Activated CD4-positive, alpha-beta T cell treated with anti-CD3 and anti-CD28 coated beads, Interleukin-2, Interleukin-6, amounts not matched to agents 100 ng/mL and 50 ng/mL, durations not matched to agents 16 hours and 8 hours (primary cell): ENCODE results near the gene FRY.

Source experiments
- DNase-seq: peaks from one replicate; pipeline ENCODE4 v3.0.0-alpha.2; 2020

FRY gene

DNA sequence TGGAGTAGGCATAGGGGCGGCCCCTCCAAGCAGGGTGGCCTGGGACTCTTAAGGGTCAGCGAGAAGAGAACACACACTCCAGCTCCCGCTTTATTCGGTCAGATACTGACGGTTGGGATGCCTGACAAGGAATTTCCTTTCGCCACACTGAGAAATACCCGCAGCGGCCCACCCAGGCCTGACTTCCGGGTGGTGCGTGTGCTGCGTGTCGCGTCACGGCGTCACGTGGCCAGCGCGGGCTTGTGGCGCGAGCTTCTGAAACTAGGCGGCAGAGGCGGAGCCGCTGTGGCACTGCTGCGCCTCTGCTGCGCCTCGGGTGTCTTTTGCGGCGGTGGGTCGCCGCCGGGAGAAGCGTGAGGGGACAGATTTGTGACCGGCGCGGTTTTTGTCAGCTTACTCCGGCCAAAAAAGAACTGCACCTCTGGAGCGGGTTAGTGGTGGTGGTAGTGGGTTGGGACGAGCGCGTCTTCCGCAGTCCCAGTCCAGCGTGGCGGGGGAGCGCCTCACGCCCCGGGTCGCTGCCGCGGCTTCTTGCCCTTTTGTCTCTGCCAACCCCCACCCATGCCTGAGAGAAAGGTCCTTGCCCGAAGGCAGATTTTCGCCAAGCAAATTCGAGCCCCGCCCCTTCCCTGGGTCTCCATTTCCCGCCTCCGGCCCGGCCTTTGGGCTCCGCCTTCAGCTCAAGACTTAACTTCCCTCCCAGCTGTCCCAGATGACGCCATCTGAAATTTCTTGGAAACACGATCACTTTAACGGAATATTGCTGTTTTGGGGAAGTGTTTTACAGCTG is 283.9 kb downstream of the FRY start, which contains the start of the genes BRCA2 and ZAR1L:
Gene BRCA2 (plus strand): TSS at position 271 of the 790 bp plus-strand sequence. CDS start 953 bp downstream, outside the sequence.
Gene ZAR1L (minus strand): TSS at position 126 of the 790 bp plus-strand sequence. CDS start 3,438 bp downstream, outside the sequence.
- peak; percentile 92 for DNase-seq

GRCh38 chr13:32316028-32316339 is 284.4 kb downstream of the FRY start:
- DNase-seq: no peak

- no peak for DNase-seq
Observed at GRCh38 chr13:32316501-32316900, 284.9 kb downstream of the FRY start.

DNA sequence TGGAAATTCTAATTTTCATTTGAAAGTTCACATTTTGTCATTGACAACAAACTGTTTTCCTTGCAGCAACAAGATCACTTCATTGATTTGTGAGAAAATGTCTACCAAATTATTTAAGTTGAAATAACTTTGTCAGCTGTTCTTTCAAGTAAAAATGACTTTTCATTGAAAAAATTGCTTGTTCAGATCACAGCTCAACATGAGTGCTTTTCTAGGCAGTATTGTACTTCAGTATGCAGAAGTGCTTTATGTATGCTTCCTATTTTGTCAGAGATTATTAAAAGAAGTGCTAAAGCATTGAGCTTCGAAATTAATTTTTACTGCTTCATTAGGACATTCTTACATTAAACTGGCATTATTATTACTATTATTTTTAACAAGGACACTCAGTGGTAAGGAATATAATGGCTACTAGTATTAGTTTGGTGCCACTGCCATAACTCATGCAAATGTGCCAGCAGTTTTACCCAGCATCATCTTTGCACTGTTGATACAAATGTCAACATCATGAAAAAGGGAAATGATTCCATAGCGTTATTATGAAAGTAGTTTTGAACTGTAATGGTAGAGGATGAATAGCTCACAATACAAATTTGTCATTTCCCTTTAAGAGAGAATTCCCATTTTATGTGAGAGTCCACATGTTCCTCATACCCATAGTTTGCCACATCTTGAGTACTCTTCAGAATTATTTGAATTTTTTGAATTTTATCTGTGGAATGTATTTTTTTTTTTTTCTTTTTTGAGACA is 286.3 kb downstream of the FRY start:
- DNase-seq: no peak

DNA sequence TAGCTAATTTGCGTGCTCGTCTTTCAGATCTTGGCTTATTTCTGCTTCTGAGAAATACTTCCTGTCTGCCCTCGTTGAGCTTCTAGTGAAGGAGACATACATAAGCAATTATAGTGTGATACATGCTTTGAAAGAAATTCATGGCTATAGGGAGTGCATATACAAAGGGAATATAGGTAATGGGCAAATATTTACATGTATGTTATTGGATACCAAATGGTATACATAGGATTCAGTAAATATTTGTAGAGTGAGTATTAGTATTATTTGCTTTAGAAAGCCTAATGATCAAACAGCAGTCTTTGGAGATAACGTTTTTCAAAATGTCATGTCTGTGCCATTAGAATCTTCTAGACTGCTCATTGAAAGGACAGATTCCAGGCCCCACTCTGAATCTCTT is 289.0 kb downstream of the FRY start:
- DNase-seq: no peak

DNA sequence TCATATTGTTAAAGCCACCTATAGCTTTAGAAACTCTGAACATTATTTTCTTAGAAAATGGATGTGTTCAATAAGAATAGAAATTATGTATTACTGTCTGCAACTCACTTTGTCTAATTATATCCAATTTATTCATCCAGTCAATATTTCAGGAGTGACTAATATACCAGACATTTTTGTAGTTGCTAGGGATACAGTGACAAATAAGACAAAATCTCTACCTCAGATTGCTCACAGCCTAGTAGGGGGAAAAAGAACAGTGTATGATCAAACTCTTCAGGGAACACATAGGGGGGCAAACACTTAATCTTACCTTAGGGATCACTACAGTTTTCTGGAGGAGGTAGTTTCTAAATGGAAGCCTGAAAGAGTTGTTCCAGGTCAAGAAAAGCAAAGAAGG is 292.3 kb downstream of the FRY start:
- DNase-seq: no peak

GRCh38 chr13:32330441-32330840 is 298.9 kb downstream of the FRY start:
- DNase-seq: no peak

- DNase-seq: no peak
Observed at GRCh38 chr13:32334671-32335070, 303.1 kb downstream of the FRY start.

GRCh38 chr13:32340914-32341313 is 309.3 kb downstream of the FRY start:
- DNase-seq: no peak

- no peak for DNase-seq
Observed at GRCh38 chr13:32347651-32348050, 316.1 kb downstream of the FRY start.
